NCI-H2196 (cell line): ENCODE results near the gene MED12.

Source experiments
- DNase-seq: peaks from one replicate; lab custom pipeline; 2025; ENCODE audit not compliant: unreplicated experiment; lab: John Stamatoyannopoulos, UW

The MED12 gene

DNA sequence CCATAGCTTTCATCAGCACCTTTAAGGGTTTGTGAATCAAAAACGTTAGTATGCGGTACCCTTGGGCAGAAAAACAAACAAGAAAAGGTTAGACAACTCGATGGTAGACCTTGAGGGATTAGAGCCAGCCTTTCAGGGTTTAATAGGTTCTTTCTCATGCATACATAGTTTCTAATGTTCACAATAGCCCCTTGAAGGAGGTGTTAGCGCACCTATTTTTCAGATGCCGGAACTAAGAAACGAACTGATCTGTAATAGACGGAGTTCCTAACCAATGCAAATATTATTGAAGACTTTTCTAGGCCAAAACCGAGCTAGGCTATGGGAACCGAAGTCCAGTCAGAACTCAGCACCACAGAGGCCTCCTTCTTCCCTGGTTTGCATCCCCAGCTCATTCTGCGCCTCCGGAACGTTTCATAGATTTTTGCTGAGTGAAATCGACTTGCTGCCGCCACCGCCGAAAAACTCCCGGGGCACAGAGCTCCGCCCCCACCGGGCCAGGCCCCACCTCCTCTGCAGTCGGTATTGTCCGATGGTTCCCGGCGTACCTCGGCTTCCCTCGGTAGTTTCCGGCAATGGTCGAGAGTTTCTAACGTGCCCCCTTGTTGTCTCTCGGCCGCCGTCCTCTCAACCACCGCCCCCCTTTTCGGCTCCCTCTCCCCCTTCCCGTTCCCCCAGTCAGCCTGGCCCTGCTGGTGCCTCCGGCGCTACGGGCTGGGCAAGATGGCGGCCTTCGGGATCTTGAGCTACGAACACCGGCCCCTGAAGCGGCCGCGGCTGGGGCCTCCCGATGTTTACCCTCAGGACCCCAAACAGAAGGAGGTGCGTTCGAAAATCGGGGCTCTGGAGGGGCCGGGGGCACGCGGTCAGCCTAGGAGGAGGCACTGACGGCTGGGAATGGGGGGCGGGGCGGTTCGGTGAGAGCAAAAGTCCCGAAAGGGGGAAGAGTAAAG is at the start of gene MED12:
MED12 (plus strand) TSS at position 565 of the 953 bp plus-strand sequence; CDS start at position 724, 159 bp downstream.
- DNase-seq, result peak; percentile 63

DNA sequence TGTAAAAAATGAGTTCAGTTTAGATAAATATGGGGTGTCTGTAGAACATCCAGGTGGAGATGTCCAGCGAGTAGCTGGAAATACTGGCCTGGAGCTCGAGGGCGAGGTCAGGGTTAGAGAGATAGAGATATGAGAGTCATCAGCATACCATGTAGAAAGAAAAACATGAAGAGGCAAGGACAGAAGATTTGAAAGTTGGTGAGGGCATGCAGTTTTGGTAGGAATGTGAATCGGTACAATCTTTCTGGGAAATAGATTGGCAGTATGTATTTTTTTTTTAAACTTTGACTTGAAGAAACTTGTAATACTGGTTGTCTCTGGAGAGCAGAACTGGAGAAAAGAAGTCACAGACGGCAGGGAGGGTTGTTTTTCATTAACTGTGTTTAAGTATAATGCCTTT is 47.9 kb upstream of the MED12 start:
- DNase-seq, result no peak

DNA sequence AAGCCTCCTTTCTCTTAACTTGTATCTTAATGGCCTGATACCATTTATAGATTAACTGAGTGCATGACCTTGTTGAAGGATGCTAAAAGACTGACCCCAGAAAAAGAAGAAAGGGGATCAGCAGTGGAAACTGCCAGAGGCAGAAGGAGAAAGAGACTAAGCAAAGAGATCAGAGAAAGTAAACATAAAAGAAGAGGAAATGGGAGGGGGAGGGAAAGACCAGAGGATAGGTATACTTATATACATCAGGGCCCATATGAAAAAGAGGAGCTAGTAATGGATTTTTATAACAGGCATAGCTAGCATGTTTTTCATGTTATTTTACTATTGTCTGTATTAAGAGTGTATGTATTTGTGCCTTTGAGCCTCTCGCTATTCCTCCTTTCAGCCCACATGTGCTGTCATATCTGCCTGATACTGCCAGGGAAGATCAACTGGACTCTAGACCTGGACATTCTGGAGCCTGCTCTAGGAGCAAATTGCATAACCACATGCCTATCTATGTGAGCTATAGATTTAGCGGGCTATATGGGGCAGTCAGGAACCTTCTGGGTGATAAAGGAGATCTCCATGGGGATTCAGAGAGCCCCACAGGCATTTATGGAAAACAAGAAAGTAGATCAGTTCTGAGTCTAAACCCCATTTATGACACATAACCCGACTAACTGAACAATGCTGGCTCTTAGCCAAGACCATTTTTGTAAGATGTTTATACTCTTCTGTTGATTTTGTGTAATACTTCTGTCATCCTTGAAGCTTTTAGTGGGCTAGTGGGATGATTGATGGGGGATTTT is 36.9 kb upstream of the MED12 start:
- no peak for DNase-seq

DNA sequence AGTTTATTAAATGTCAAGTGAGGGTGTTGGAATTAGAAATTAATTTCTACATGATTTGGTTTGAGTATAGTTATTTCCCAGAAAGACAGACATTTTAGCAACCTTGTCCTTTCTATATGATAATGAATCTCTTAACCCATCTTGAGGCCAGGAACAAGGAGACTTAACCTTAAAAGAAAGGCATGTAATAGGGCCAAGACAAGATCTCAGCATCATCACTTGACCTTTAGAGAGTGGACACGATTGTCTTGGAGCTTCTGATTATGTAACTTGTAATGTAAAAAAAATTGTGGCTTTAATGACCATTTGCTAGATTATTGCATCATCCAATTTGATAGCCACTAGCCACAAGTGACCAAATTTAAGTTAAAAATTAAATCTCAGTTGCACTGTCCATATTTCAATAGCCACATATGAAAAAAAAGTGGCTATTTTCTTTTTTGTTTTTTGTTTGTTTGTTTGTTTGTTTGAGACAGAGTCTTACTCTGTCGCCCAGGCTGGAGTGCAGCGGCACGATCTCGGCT is 36.2 kb upstream of the MED12 start:
- DNase-seq, result no peak

DNA sequence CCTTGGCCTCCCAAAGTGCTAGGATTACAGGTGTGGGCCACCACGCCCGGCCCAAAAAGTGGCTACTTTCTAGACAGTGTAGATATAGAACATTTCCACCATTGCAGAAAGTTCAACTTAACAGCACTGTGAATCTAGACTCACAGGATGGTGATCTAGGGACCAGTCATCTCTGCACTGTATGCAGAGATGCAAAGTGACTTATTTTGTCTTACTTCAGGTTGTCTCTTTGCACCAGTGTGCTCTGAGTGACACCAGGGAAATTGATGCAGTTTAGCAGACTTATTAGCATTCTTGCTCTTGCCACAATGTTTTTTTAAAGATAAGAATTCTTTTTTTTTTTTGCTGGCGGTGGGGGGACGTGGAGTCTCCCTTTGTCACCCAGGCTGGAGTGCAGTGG is 35.6 kb upstream of the MED12 start:
- no peak for DNase-seq

DNA sequence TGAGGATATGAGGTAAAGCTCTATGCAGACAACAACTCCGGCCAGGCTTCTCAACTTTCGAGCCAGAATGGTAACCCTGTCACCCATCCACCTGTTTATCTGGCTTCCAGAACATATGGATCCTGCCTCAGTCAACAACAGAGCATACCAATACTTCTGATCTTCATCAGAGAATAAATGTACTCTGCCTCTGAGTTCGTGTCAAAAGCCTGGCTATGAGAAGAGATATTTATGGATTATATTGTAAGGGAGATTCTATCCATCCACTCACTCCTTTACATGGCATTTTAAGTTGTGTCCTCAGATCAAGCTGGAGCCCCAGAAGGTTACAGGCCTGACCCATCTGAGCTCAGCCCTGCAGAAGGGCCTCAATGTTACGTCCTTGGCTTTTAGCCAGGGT is 32.5 kb upstream of the MED12 start:
- no peak for DNase-seq

DNA sequence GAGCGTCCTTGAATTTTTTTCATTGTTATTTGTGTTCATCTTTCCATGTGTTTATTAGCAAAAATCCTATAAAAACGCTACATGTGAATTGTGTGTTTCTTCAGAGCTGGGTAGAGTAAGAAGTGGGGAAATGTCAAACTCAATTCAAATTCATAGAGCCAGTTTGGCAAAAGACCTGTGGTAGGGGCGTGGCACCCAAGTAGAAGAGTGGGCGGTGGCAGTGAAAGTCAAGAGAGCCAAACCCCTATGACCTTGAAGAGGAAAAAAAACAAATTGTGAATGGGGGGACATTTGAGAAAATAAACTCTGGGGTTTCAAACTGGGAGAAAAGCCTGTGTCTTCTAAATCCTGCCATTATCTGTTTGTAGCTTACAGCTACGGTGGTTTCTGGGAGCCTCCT is 27.1 kb upstream of the MED12 start:
- DNase-seq, result no peak

DNA sequence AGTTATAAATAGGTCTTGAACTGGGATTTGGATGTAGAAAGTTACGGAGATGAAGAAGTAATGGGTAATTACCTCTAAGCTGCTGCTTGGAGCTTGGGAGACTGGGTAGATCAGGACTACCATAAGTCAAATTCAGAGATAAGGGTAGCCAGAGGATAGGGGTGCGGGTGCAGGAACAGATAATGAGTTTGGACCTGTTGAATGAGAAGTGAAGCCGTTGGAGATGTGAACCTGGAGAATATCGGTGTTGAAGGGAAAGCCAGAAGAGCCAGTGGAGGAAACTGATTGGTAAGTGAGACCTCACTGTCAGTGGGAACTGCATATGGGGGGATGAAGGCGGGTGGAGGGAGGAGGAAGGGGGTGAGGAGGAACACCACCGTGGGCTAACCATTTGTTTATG is 23.4 kb upstream of the MED12 start:
- DNase-seq, result no peak

DNA sequence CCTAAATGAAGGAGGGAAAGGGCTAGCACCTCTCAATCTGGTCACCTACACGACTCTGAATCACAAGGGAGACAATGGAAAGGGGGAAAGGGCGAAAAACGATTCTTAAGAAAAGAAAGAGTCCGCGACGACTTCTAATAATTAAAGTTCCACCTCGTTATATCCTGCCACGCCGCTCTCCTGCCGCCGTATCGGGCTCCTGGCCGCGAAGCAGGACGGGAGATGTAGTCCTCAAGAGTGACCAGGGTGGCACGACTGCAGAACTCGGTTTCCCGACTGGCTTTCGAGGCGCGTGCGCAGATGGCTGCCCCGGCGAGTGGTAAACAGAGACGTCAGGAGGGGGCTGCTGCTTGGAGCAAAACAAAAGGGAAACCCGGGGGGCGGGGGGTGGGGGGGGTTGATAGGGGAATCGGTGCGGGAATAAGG is 22.8 kb upstream of the MED12 start, which contains the start of gene FOXO4:
FOXO4 (plus strand) TSS at position 297 of the 426 bp plus-strand sequence. CDS start 678 bp downstream, outside the sequence.
- peak; percentile 71 for DNase-seq

DNA sequence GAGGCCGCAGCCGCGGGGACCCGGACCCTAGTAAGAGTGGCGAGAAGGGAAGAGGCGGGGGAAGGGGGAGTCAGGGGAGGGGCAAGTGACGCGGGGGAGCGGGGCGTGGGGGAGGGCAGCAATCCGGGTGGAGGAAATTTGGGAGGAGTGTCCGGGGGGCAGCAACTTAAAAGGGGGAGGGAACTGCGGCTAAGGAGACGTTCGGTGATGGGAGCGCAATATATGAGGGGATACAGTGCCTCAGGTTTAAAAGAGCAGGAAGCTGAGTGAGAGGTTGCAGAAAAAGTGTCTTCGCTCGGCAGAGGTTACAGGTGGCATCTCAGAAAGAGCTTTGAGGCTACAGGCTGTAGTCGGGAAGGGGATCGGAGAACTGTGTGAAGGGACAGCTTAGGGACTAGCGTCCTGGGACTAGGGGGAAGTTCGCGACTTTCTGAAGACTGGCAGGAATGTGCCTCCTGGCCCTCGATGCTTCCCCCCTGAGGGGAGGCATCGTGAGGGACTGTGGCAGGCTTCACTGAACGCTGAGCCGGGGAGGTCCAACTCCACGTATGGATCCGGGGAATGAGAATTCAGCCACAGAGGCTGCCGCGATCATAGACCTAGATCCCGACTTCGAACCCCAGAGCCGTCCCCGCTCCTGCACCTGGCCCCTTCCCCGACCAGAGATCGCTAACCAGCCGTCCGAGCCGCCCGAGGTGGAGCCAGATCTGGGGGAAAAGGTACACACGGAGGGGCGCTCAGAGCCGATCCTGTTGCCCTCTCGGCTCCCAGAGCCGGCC is 22.2 kb upstream of the MED12 start:
- DNase-seq, result no peak

DNA sequence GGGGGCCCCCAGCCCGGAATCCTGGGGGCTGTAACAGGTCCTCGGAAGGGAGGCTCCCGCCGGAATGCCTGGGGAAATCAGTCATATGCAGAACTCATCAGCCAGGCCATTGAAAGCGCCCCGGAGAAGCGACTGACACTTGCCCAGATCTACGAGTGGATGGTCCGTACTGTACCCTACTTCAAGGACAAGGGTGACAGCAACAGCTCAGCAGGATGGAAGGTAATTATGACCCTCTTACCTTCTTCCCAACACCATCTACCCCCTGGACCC is 21.7 kb upstream of the MED12 start:
- no peak for DNase-seq

DNA sequence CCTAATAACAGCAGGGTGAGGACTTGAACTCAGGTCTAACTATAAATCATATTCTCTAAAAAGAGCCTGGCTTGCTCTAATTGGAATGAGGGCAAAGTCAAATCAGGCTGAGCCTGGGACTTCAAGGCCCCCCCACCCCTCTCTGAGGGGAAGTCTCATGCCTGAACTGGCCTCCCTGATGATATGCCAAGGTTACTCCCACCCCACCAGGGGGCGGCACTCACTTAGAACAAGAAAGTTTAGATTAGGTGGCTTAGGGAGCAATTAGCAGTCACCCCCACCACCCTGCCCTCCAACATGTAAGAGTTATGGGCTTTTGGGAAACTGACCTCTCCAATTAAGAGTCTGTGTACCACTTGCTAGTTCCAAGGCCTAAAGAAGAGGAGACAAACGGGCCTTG is 20.1 kb upstream of the MED12 start:
- DNase-seq, result no peak

DNA sequence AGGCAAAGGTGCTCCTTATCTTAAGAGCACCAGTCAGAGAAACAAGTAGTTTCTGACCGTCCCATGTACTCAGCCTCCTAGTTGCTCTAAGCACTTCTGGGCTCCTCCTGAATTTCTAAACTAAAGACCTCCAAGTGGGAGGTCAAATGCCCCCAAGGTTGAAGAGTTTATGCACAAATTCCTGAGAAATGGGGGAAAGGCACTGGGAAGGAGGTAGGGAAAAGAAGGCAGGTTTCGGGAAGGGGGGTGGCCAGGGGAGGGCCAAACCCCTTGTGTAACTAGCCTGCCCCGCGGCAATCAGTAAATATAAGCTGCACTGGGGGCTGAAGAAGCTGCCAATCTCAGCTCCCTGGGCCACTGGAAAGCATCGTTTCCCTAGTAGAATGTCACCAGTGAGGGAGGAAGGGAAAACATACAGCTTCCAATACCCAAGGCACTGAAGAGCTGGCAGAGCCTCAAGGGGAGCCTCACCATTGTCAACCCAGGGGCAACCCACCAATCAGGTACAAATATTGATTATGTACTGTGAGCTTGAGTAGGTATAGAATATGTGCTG is 19.4 kb upstream of the MED12 start:
- no peak for DNase-seq

DNA sequence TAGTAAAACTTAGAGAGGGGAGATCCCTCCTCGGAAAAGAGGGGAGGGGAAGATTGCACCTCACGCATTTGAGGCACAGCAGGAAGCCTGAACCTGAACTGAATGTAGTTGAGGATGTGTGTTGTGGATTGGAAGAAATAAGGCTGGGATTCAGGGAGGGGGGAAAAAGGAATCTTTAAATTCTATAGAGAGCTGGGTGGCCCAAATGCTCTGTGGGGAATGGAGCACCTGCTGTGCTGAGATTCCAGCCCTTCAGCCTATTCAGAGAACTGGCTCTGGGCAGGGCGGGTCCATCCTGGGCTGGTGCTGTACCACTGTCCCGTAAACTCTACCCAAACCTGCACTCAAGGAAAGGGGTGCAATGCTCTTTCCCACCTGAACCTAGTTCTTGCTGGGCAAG is 18.7 kb upstream of the MED12 start:
- DNase-seq, result no peak

DNA sequence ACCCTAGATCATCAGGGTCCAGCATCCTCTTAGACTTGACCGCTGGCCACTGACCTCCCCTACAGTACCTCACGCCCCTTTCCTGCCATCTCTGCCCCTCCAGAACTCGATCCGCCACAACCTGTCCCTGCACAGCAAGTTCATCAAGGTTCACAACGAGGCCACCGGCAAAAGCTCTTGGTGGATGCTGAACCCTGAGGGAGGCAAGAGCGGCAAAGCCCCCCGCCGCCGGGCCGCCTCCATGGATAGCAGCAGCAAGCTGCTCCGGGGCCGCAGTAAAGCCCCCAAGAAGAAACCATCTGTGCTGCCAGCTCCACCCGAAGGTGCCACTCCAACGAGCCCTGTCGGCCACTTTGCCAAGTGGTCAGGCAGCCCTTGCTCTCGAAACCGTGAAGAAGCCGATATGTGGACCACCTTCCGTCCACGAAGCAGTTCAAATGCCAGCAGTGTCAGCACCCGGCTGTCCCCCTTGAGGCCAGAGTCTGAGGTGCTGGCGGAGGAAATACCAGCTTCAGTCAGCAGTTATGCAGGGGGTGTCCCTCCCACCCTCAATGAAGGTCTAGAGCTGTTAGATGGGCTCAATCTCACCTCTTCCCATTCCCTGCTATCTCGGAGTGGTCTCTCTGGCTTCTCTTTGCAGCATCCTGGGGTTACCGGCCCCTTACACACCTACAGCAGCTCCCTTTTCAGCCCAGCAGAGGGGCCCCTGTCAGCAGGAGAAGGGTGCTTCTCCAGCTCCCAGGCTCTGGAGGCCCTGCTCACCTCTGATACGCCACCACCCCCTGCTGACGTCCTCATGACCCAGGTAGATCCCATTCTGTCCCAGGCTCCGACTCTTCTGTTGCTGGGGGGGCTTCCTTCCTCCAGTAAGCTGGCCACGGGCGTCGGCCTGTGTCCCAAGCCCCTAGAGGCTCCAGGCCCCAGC is 17.6 kb upstream of the MED12 start:
- DNase-seq, result no peak

DNA sequence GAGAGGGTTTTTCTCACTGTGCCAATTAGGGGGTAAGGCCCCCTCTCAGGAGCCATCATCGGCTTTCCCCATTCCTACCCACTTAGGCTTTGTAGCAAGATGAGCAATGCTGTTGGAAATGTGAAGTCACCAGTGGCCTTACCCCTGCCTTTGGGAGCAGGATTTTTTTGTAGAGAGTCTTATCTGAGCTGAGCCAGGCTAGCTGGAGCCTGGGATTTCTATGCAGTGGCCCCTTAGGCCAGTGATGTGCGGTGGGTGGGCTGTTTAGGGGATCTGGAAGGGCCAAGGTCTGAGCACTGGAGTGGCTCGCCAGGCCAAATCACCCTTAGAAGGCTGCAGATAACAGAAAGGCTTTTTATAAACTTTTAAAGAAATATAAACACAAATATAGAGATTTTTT is 16.1 kb upstream of the MED12 start:
- DNase-seq, result no peak

DNA sequence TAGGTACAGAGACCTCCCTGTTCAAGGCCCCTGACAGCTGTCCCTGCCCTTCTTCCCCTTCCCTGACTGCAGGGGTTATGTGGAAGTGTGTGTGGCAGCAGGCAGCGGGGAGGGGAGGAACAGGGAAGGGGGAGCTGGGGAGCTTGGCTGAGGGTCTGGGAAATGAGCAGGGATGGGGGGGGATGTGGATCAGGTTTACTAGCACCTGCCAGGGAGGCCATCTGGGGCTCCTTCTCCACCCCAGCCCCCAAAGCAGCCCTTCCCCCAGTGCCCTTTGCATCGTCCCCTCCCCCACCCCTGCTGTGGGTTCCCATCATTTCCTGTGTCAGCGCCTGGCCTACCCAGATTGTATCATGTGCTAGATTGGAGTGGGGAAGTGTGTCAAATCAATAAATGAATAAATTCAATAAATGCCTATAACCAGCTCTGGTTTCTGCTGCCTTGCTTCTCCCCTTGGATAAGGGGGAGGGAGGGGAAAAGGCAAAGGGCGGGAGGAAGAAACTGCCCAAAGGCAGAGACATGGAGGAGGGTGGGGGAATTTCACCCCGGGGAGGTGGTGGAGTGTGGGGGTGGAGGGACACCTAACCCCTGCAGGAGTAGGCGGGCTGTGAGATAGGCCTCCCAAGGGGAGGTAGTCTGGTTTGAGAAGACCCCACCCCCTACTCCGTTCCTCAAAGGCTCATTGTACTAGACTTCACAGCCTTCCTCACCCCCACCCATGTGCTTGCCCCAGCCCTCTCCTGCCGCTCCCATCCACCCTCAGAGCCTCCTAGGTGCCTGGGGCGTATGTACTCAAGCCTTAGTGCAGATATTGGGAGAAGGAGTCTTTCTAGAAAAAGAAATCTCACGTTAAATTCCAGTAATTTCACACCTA is 15.0 kb upstream of the MED12 start:
- no peak for DNase-seq

DNA sequence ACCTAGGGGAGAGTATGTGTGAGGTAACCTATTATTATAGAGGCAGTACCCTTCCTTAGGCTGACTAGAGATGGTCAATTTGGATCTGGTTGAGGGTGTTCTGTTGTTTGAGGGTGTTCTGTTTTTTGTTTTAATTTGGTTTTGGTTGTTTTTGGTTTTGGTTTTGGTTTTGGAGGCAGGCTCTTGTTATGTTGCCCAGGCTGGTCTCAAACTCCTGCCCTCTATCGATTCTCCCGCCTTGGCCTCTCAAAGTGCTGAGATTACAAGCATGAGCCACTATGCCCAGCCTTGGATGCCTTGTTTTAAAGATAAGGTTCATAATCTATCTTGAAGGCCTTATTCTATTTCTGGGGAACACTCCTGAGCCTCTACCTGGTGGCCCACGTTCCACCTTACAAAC is 12.8 kb upstream of the MED12 start:
- no peak for DNase-seq

DNA sequence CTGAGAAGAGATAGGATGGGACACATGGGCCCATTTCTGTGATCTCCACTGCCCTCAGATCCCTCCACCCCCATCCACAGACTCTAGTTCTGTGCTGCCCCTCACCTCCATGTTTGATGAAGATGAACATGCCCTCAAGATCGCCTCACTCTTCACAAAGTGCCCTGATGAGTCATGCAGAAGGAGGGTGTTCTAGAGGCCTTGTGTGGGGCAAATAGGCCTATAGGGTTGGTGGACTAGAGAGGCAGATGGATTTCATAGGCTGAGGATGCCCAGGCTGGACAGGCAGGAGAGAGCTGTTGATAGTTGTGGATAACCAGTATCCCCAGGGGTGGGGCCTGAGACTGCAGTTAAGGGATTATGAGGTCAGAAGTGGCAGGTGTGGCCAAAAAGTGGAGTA is 12.0 kb upstream of the MED12 start, which contains the start of gene CXorf65:
CXorf65 (minus strand) TSS at position 314 of the 400 bp plus-strand sequence; CDS start at position 130, 184 bp downstream.
- no peak for DNase-seq
